Activated CD4-positive, alpha-beta T cell treated with anti-CD3 and anti-CD28 coated beads, Interleukin-2, amount 50 U/mL, for 1 hour (primary cell): ENCODE results near the gene CABCOCO1.
"Not testable (repeated sequence)": the region's sequence is repeated elsewhere in the genome, so short reads cannot be mapped to it uniquely, and the experiment has no call there.

Source experiments
- DNase-seq: peaks from one replicate; pipeline ENCODE4 v3.0.0-alpha.2; 2020

CABCOCO1 gene

GRCh38 chr10:61643316-61643751 lies 19.4 kb upstream of the CABCOCO1 start:
- no peak for DNase-seq

GRCh38 chr10:61653699-61654098 lies 9.0 kb upstream of the CABCOCO1 start:
- DNase-seq: no peak

DNA sequence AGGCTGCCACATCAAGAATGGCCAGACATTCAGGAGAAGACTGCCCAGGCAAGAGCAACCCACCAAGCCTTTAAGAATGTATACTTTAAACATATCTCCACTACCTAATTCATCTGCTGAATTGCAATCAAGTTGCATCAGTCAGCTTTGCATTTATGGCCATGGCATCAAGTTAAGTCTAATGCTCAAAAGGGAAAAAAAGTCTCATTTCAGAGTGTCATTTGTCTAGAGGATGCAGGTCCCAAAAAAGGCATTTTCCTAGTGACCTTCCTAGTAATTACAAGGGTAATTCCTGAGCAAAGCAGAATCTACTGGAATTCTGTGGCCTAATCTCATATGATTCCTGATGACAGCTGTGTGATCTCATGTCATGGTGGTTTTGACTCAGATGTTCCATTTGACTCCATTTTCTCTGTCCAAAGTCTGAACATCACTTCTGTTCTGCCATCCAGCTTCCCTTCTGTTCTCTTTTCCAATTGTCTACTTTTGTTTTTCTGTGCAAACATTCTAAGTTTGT lies 7.3 kb upstream of the CABCOCO1 start:
- DNase-seq: no peak

DNA sequence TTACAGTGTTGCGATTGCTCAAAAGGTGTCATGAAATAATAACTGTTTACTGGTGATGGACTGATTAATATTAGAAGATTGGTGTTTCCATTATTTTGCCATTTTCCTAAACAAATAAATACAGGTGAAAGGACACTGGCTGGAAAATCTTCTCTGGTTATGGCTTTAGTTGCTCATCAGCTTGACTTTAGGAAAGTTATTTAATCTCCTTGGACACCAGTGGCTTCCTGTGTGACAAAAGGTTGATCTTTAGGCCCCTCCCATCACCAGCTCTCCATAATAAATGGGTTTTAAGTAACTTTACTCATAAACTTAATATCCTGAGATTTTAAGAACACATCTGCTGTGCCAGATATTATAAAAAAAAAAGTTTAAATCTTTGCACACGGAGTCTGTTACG lies 737 bp downstream of the CABCOCO1 start:
- no peak for DNase-seq

DNA sequence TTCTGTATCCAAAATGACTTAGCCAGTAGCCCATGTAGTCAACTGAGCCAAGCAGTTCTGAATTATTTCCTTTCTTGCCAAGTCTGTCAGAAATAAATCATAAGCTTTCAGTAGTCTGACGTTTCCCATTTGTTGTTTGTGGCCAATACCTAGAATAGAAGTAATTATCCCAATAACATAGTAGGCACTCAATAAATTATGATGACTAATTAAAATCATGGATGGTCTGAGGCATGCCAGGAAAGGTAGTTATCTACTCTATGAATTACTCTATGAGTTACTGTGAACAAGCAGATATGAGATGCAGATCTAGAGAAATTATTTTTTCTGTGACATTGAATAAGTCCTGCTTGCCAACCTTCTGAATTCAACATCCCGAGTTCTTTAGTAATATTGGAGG lies 2.3 kb downstream of the CABCOCO1 start:
- DNase-seq: no peak

DNA sequence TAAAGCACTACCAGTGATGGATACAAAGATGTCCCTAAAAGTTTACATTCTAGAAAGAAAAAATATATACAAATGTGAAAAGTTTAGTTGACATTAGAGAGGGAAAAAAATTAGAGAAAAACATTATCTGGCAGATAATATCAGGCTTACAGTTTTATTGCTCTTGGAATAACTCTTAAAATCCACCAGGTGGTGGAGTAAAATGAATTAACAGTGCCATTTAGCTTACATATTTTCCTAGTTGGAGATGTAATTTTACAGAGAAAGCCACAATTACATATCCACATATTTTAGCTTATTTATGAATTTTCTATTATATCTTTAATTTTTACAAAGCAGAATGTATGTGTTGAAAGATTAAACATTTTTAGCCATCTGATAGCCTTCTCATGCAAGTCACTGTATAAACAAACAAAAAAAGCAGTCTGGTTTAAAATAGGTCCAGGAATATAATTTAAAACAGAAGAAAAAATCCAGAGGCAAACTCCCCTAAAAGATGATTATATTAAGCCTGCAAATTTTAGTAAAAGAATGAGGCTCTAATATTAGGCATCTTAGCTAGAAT lies 6.5 kb downstream of the CABCOCO1 start:
- no peak for DNase-seq

DNA sequence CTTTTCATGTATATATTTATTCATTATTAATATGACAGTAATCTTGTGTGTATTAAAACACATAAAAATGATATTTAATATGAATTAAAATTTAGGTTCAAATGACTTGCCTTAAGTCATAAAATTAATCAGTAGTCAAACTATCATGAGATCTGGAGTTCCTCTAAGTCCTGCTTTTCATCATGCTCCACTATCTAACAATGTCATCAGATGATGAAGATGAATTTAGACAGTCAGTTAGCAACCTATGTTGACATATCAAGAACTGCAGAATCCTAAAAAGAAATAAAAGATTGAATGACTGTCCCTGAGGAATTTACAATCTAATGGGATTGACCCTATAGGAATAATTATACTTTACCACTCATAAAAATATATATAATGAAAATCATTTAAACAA lies 7.1 kb downstream of the CABCOCO1 start:
- DNase-seq: no peak

GRCh38 chr10:61673360-61673759 lies 10.6 kb downstream of the CABCOCO1 start:
- no peak for DNase-seq

DNA sequence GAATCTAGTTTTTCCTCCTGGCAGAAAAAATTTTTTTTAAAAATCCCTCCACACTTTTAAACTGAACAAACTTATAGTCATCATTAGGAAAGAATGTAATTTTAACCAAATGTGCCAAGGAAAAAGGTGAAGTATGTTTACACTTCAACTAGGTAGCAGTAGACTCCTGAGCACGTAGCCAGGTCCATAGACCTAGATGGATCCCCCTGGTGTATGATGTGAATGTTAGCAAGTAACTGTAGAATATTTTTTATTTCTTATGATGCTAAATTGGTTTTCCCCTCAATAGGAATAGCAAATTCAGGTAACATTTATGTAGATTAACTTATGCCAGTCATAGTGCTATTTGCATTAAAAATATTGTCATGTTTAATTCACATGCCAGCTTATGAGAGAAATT lies 19.6 kb downstream of the CABCOCO1 start:
- no peak for DNase-seq

GRCh38 chr10:61683319-61683718 lies 20.6 kb downstream of the CABCOCO1 start:
- no peak for DNase-seq

DNA sequence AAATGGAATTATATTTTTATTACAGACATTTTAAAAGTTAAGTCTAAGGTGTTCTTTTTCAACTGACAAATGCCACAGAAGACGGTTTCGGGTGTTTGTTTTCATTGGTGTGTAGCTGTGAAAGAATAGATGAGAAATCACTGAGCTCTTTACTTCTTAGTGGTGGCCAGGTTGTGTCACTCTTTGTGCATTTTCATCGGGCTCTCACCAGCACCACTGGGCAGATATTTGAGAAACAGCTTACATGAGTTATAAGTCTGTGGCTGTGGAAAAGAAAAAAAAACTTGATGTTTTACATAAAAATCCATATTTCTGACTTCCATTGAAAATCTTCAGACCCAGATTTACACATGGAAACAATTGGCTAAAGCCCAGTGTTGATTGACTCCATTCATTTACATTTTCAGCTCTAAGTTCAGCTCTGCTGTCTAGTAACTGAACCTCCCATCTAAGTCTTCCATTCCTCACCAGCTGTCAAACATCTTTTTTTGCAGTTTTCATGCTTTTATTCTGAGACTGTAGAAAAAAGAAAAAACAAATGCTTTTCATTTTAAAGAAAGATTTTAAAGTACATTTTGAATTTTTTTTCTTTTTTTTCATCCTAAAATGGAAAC lies 22.3 kb downstream of the CABCOCO1 start:
- no peak for DNase-seq

DNA sequence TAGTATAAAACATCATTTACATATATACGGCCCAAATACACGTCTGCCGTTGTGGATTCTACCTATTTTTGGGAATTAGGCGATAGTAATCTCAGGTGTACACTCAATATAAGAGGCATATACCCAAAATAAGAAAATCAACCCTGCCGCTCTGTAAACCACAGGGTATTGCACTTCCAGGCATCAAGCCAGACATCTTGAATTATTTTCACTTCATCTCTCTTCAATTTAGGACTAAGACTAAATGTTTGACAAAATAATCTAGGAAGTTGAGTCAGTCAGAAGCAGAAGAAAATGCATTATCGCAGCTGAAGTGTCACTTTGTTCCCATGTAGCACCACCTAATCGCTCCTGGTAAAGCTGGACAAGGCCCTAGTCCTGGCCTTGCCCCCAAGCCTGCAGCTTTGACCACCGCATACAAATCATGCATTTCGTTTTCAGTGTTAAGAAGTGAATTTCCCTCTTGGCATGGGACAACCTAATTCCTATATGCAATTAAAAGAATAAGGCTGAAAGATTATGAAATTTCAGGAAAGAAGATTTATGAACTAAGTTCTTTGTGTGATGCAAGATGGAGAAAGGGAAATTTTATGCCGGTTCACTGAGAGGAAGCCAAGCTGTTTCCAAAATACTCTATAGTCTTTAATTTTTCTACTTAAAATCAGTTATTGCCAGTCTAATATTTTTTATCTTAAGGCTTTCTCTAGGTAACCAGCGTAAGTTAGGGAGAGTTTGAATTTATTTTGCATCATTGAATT lies 26.0 kb downstream of the CABCOCO1 start:
- DNase-seq: no peak

DNA sequence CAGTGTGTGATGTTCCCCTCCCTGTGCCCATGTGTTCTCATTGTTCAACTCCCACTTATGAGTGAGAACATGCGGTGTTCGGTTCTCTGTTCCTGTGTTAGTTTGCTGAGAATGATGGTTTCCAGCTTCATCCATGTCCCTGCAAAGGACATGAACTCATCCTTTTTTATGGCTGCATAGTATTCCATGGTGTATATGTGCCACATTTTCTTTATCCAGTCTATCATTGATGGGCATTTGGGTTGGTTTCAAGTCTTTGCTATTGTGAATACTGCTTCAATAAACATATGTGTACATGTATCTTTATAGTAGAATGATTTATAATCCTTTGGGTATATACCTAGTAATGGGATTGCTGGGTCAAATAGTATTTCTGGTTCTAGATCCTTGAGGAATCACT lies 28.9 kb downstream of the CABCOCO1 start:
- not testable (repeated sequence) for DNase-seq

GRCh38 chr10:61692447-61693010 lies 29.8 kb downstream of the CABCOCO1 start:
- no peak for DNase-seq

DNA sequence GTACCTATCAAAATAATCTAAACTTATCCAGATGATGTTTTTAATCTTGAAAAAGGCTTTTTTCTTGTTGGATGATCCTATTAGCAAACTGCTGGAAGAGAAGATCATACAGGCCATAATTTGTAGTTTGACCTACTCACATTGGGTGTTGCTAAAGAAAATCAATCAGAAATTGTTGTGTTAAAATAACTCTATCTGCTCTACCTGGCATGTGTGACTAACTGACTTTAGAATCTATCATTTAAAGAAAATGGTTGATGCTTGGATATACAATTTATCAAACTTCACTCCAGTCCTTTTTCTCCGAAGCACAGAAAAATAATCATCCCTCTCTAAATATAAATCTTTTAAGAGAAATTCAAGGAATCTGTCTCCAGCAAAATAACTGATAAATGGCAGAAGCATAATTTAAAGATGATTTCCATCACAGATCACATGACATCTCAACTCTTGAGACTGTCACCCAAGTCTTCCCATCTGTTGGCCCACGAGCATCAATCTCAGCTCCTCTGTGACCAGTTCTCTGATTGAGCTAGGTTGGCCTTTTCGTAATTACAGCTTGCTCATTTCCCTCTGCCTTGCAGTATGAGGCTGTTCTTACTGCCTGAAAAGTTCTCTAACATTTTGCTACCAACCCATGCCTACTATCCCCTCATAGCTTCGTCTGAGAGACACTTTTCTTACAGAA lies 36.4 kb downstream of the CABCOCO1 start:
- no peak for DNase-seq

- DNase-seq: no peak
Measured at GRCh38 chr10:61701055-61701705, 38.5 kb downstream of the CABCOCO1 start.

DNA sequence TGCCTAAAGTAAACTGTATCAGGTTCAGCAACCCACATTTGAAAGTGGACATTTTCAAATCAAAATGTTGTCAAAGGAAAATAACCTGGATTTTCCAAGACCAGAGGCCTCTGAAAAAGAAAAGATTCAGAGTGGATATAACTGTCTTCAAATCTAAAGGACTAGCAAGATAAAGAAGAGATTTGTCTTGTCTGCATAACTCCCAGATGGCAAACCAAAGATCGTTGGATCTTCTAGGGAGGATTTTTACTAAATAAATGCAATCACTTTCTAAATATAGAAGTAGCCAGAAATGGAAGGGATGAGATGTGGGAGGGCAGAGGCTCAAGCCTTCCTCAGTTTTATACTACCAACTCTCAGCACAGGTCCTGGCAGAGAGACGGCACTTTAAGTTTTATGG lies 39.0 kb downstream of the CABCOCO1 start:
- no peak for DNase-seq

GRCh38 chr10:61702584-61702983 lies 39.9 kb downstream of the CABCOCO1 start:
- DNase-seq: no peak

DNA sequence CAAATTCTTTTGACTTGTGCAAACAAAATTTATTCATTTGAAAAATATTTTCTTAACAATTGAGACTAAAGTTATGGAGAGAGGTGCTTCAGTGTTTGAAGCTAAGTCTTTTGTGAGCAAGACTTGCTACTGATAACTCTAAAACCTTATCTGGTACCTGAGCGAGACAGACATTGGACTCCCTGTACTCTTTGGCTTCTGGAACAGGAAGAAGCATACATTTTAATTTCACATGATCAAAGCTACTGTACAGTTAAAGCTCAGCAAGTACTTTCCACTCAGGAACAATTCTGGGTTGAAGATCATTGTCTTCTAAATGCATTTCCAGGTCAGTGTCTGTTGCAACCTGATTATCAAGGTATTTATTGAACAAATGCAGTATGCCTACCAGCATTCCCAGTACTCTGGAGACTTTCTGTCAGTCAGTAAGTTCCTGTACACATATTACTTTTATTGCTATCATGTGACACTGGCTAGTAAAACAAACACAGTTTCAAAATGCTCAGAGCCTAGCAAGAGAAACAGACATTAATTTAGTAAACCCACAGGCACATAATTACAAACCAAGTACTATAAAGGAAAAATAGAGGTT lies 42.4 kb downstream of the CABCOCO1 start:
- no peak for DNase-seq

- no peak for DNase-seq
Measured at GRCh38 chr10:61708846-61709245, 46.1 kb downstream of the CABCOCO1 start.

DNA sequence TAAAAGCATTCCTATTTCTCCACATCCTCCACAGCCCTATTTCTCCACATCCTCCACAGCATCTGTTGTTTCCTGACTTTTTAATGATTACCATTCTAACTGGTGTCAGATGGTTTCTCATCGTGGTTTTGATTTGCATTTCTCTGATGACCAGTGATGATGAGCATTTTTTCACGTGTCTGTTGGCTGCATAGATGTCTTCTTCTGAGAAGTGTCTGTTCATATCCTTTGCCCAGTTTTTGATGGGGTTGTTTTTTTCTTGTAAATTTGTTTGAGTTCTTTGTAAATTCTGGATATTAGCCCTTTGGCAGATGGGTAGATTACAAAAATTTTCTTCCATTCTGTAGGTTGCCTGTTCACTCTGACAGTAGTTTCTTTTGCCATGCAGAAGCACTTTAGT lies 49.4 kb downstream of the CABCOCO1 start:
- DNase-seq: not testable (repeated sequence)

GRCh38 chr10:61719475-61719874 lies 56.7 kb downstream of the CABCOCO1 start:
- not testable (repeated sequence) for DNase-seq
